Body of pancreas (tissue), 4 donors: ENCODE measurements around the gene STAT4. TPM values are rescaled to one million over a fixed set of nuclear protein-coding genes. Genes with fewer than 3 reads are reported as not detected.
A peak's percentile ranks its signal among the peaks of the same experiment; 100 is the strongest.

Source experiments
- ATAC-seq: fragments of 150-250 bp; one replicate; pipeline ENCODE4 v1.9.1; 2016
- DNase-seq, 4 donors: peaks; one replicate each; pipeline ENCODE4 v3.0.0-alpha.2; 2019
- H3K27ac ChIP-seq, 4 donors: fragments of 200-600 bp; sonication (generic); 1 replicate in 3 of 4; 2 replicates in 1 of 4; pipeline versions ENCODE4 v1.5.1 to v1.6.1; 2016 to 2019; ENCODE audit warnings: mild to moderate bottlenecking in 1 of 4, mixed read lengths in 1 of 4, moderate library complexity in 1 of 4
- H3K27me3 ChIP-seq, 2 donors: fragments of 200-600 bp; sonication (generic); one replicate each; pipeline ENCODE4 v1.6.0; 2016; ENCODE audit warnings: mild to moderate bottlenecking in 1 of 2
- H3K36me3 ChIP-seq, 2 donors: fragments of 200-600 bp; sonication (generic); replicated peaks in 1 of 2; 2 replicates each; pipeline ENCODE4 v1.5.1; 2016; ENCODE audit warnings: low read depth in 2 of 2; ENCODE audit not compliant: insufficient read depth in 1 of 2
- H3K4me1 ChIP-seq: fragments of 200-600 bp; sonication (generic); one replicate; pipeline ENCODE4 v1.6.0; 2016
- H3K4me3 ChIP-seq, 2 donors: fragments of 200-600 bp; sonication (generic); 1 replicate in 1 of 2; 2 replicates in 1 of 2; pipeline ENCODE4 v1.5.1; 2016 to 2019
- H3K9me3 ChIP-seq, 3 donors: fragments of 200-600 bp; sonication (generic); 1 replicate in 2 of 3; 2 replicates in 1 of 3; pipeline ENCODE4 v1.5.1; 2016
- POLR2A ChIP-seq, 3 donors: fragments of 450-650 bp; IDR thresholded peaks; one replicate each; pipeline ENCODE4 v1.6.1; 2016; ENCODE audit warnings: antibody characterized with exemption in 3 of 3, mild to moderate bottlenecking in 2 of 3
- WGBS, 2 donors: methylation state at CpG; one replicate each; pipeline ENCODE4 v1.1.5; 2017; 5-methylcytosine and 5-hydroxymethylcytosine counted together
- intact Hi-C: fragments of 100-400 bp; cut with DNase I; formaldehyde crosslinking; loops from one replicate; pipeline ENCODE4 v1.15.1; 2023
- total RNA-seq, 2 donors: library from RNA; depleted of rRNA; stranded (reverse); fragments of >200 nt; gene quantifications; one replicate each; pipeline ENCODE4 v1.1.0, GENCODE V29; 2016
- TF ChIP-seq, protein P1 (sequence below), 7 experiments: fragments of 450-650 bp in 4 of 7; fragments of 200-600 bp in 3 of 7; sonication (generic) in 3 of 7; IDR thresholded peaks; one replicate each; pipeline ENCODE4 v1.5.1; 2016 to 2019; ENCODE audit warnings: antibody characterized with exemption in 7 of 7

Gene STAT4
- total RNA-seq, 2 donors from 2014 or later: 0.52 to 2.6 TPM

DNA sequence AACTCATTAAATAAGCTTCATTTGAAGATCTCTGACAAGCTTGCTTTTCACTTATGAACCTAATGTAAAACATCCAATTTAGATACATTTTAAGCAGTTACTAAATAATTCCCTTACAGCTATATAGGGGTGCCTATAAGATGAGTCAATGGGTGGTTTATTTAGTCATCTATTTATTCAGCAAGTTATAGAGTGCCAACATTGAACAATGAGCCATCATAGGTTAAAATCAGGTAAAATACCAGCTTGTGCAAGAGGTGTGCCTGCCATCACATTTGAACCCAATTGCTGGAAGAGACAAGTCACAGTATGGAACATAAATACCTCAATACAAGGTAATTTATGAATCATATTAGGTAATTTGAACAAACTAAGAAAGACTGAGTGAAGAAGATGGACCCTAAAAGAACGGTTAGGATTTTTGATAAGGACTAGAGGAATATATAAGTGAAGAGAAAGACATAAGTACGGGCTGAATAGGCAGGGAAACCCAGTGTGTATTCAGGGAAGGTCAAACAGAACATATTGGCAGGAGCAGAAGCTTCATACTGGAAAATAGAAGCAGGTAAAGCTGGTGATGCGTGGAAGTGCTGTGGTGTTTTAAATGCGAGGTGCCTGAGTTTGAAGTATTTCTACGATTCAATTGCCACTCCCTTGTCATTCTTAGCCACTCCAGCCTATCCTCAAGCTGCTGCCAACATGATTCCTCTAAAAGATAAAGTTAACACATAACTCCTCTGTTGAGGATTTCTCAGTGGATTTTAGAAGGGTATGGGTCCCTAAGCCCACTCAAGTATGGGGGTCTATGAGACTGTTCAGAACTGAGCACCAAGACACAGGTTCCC lies 18.9 kb upstream of the STAT4 start:
- Histone ChIP-seq H3K27ac (peak overlapping the region in 3 of 4 donors; percentile 17 to 69 (median 56)), H3K36me3 (no peaks in the 10 kb centered on the region), H3K27me3 (no peaks in the 10 kb centered on the region), H3K9me3 (no peaks in the 10 kb centered on the region), H3K4me3 (no peak overlapping the region), H3K4me1 (peaks cover 33% of the 10 kb centered on the region)
- 78 to 83% methylated on average over 5 of the region's 5 CpGs for WGBS, 2 donors
- no peak for ATAC-seq
- DNase-seq: no peak
- TF ChIP-seq, protein P1, sequence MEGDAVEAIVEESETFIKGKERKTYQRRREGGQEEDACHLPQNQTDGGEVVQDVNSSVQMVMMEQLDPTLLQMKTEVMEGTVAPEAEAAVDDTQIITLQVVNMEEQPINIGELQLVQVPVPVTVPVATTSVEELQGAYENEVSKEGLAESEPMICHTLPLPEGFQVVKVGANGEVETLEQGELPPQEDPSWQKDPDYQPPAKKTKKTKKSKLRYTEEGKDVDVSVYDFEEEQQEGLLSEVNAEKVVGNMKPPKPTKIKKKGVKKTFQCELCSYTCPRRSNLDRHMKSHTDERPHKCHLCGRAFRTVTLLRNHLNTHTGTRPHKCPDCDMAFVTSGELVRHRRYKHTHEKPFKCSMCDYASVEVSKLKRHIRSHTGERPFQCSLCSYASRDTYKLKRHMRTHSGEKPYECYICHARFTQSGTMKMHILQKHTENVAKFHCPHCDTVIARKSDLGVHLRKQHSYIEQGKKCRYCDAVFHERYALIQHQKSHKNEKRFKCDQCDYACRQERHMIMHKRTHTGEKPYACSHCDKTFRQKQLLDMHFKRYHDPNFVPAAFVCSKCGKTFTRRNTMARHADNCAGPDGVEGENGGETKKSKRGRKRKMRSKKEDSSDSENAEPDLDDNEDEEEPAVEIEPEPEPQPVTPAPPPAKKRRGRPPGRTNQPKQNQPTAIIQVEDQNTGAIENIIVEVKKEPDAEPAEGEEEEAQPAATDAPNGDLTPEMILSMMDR (IDR thresholded peaks at IDR 0.05): no peak
- no peak for TF ChIP-seq POLR2A (IDR thresholded peaks at IDR 0.05)
- intact Hi-C loops: loop anchor here (5.0 to 10.0 kb wide), 2 partner anchors 55 to 333 kb away; no protein-coding TSS in a partner anchor

DNA sequence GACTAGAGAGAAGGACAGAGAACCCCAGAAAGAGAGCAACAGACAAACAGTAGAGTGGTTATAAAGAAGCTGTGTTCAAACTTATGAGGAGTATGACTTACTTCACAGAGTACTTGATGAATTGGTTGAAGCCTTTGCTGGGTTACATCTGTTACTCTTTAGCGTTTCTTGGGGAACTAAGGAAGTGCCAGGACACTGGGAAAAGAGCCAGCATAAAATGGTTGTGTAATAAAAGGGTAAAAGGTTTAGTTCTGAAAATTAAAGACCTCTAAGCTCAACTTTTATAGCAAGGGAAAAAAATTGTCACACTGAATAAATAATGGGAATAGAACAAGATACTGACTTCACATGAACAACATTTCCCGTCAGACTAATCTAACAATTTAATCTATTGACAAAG lies 17.0 kb upstream of the STAT4 start:
- ATAC-seq (no peak), DNase-seq (peak in 2 of 4 donors; percentile 23 to 24)
- no peaks in the 10 kb centered on the region for H3K9me3 ChIP-seq
- H3K4me1 ChIP-seq: peaks cover 31% of the 10 kb centered on the region
- H3K27me3 ChIP-seq: no peaks in the 10 kb centered on the region
- 15 to 20% methylated on average over 2 of the region's 2 CpGs for WGBS, 2 donors
- peak overlapping the region in 3 of 4 donors; percentile 32 to 44 (median 35) for H3K27ac ChIP-seq
- no peaks in the 10 kb centered on the region for H3K36me3 ChIP-seq
- intact Hi-C loops: loop anchor here (5.0 kb wide), 1 partner anchor 335 kb away; no protein-coding TSS in a partner anchor
- H3K4me3 ChIP-seq: no peak overlapping the region
- TF ChIP-seq POLR2A (IDR thresholded peaks at IDR 0.05): no peak
- TF ChIP-seq, protein P1 (IDR thresholded peaks at IDR 0.05): no peak

DNA sequence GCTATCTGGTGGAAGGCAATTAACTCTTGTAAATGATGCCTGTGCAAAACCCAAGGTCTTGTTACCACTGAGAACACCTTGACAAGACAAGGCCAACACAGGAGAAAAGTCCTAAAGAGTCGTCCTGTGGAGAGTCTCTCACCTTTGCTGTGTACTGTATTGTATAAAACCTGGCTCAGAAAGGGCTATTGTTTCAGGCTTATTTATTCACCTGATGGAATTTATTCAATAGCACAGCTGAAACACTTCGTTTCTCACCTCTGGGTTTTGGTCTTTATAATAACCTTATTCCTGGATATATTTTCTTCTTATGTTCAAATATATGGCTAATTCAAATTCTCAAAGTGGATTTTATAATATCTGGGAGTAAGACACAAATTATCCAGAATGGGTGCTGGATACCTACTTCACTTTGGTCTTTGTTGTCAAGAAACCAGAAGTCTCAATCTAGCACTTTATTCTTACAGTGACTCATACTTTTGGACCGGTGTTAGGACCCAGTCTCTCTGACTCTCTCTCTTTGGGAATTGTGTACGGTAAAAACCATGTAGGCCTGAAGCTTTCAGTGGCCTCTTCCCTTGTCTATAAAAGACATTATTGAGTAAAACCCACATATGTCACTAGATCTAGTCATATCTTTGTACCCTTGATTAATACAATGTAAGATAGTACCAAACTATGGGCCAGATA lies 16.1 kb upstream of the STAT4 start:
- peak overlapping the region in 3 of 4 donors; percentile 32 to 44 (median 35) for H3K27ac ChIP-seq
- WGBS, 2 donors: 51 to 55% methylated on average over 4 of the region's 4 CpGs
- TF ChIP-seq, protein P1 (IDR thresholded peaks at IDR 0.05): no peak
- TF ChIP-seq POLR2A (IDR thresholded peaks at IDR 0.05): no peak
- DNase-seq: no peak
- H3K4me3 ChIP-seq: no peak overlapping the region
- ATAC-seq: peak; percentile 34
- H3K9me3 ChIP-seq: no peaks in the 10 kb centered on the region
- no peaks in the 10 kb centered on the region for H3K36me3 ChIP-seq
- H3K4me1 ChIP-seq: peaks cover 22% of the 10 kb centered on the region
- H3K27me3 ChIP-seq: no peaks in the 10 kb centered on the region
- intact Hi-C loops: loop anchor here (5.0 kb wide), 1 partner anchor 335 kb away; no protein-coding TSS in a partner anchor

DNA sequence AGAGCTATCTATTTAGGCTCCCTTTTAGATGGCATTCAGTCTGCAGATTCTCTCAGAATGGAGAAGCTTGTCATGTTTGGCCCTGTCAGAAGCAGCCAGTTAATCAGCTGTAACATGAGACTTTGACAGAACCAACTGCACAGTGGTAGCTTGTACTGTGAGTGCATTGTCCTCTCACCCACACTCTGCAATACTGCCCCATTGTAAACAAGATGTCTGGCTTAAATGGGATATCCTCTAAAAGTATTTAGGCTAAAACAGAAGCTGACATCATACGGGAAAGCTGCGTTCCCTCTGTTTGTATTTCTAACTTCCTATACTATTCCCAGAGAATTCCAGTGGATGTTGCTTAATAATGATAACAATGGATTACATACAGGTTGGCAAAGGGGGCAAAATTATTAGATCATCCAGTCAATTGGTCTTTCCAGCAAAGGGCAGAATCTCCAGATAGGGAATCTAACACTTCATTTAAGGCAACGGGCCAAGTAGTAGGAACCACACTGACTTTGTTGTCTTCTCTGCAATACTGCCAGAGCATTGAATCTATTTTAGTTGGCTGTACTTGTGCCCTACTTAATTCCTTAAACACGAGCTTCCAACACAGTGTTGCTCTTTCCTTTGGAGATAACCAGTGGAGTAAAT lies 15.4 kb upstream of the STAT4 start:
- DNase-seq (no peak), ATAC-seq (peak; percentile 47)
- Histone ChIP-seq H3K36me3 (no peaks in the 10 kb centered on the region), H3K27me3 (no peaks in the 10 kb centered on the region), H3K4me1 (peaks cover 15% of the 10 kb centered on the region), H3K9me3 (no peaks in the 10 kb centered on the region), H3K27ac (peak overlapping the region in 3 of 4 donors; percentile 32 to 44 (median 35)), H3K4me3 (no peak overlapping the region)
- TF ChIP-seq POLR2A (IDR thresholded peaks at IDR 0.05): no peak
- TF ChIP-seq, protein P1 (IDR thresholded peaks at IDR 0.05): no peak
- WGBS, 2 donors: 54 to 57% methylated on average over 4 of the region's 4 CpGs
- intact Hi-C loops: loop anchor here (5.0 kb wide), 1 partner anchor 336 kb away; no protein-coding TSS in a partner anchor
